Activated naive CD4-positive, alpha-beta T cell treated with anti-CD3 and anti-CD28 coated beads, Interleukin-2, amount 50 U/mL, for 16 hours (primary cell): ENCODE results near the gene TAS2R19.

Experiments
- DNase-seq: peaks from one replicate; pipeline ENCODE4 v3.0.0-alpha.2; 2020

Gene TAS2R19

DNA sequence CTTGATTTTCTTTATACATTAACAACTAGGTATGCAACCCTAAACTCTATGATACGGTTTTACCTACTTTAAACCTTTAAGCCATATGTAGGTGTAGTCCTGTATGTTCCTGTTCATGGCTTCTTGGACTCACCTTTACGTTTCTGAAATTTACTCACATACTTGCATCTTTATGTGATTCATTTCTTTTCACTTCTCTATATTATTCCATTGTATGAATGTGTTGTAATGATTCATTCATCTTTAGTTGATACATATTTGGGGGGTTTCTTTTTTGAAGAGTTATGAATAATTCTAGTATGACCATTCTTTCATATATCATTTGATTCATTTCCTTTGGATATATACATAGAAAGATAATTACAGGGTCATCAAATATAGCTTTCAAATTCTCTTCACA, 33.3 kb downstream of the TAS2R19 start:
- no peak for DNase-seq

DNA sequence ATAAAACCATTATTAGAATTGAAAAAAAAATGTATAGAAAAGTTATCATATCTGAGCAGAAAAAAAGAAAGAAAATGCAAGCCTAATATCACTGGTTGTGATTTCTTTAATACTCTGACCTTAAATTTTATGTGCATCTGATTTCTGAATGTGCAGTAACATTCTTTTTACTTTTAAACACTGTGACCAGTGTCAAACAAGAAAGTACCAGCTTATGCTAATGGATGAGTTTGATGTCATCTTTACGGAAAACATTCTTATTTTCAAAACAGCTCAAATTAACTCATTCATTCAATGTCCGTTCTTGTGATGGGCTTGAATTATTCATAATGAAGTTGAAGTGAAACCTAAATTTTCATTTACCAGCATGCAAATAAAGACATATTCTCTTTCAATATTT, 35.6 kb downstream of the TAS2R19 start, which contains the start of gene TAS2R50:
Gene TAS2R50 (minus strand): TSS at position 101 of the 400 bp plus-strand sequence. CDS start 52 bp downstream, at position 49.
- DNase-seq, result no peak

DNA sequence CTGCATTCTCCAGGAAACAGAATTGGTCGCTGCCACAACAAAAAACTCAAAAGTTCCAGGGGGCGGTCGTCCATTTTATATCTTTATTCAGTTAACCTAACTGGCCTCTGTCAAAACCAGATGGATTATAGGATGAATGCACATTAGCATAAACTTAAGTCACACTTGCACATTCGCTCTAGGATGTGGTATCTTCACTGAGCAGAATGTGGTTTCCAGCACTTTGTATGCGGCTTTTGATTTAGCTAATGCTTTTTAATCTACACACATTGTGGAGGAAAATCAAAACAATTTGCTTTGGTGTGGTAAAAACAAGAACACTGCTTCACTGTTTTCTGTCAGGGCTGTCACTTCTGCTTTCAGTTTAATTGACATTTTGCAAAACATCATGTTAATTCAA, 40.2 kb downstream of the TAS2R19 start:
- DNase-seq, result peak; percentile 12

DNA sequence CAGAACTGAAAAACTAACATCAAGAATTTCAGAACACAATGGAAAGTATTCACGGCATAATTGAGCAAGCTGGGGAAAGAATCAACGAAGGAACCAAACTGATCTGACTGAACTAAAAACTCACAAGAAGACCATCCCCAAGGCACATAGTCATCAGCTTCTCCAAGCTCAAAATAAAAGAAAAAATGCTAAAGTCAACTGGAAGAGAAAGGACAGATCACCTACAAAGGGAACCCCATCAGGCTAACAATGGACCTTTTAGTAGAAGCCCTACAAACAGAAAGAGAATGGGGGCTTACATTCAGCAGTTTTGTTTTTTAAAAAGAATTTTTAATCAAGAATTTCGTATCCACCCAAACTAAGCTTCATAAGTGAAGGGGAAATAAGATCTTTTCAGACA, 47.5 kb downstream of the TAS2R19 start:
- DNase-seq, result no peak
